ENCODE data around the gene TRPM3. TPM values are rescaled to one million over a fixed set of nuclear protein-coding genes. Genes with fewer than 3 reads are reported as not detected.

The TRPM3 gene
- total and polyA plus RNA-seq, 9 of the 15 experiments (the other 6 are each of a cell fraction or from before 2014, with no cell fraction given): 0.04 TPM; not detected in 8

- TF ChIP-seq CREB5 (CRISPR knock-in tag; IDR thresholded peaks at IDR 0.05): no peak
Observed at GRCh38 chr9:70791936-70792335, 329.5 kb downstream of the TRPM3 start (continued).

GRCh38 chr9:70789086-70789485 lies 332.3 kb downstream of the TRPM3 start:
- no TSS peak for BruUV-seq (replicated peaks)
- DNase-seq (ENCODE audit: extremely low read depth in 1 of 4, low spot score in 3 of 4) (no peak), FAIRE-seq (no peak), ATAC-seq (no peak)
- H2AFZ ChIP-seq (ENCODE audit: low read depth, low read length): no peak overlapping the region
- H3K9me3 ChIP-seq (replicated peaks; ENCODE audit: control insufficient read depth, insufficient read depth, low read depth, low read length): no peaks in the 10 kb centered on the region
- H3K27ac ChIP-seq (ENCODE audit: extremely low read depth, low read depth, low read length): no peak overlapping the region
- in situ Hi-C loops (cut with MboI) (no loop called here), intact Hi-C loops (cut with micrococcal nuclease) (no loop called here)
- no peaks in the 10 kb centered on the region for H3K79me2 ChIP-seq (ENCODE audit: control insufficient read depth, insufficient read depth, low read length)
- no peak overlapping the region for H3K4me2 ChIP-seq (ENCODE audit: insufficient read depth, low read length)
- no peak overlapping the region for H3K4me3 ChIP-seq
- TF ChIP-seq ZNF668 (CRISPR knock-in tag; IDR thresholded peaks at IDR 0.05): no peak
- TF ChIP-seq PATZ1 (CRISPR knock-in tag; IDR thresholded peaks at IDR 0.05; ENCODE audit: borderline replicate concordance): no peak
- TF ChIP-seq ZNF79 (CRISPR knock-in tag; IDR thresholded peaks at IDR 0.05; ENCODE audit: low read depth): no peak
- no peak for TF ChIP-seq CCAR2 (IDR thresholded peaks at IDR 0.05; ENCODE audit: low read depth, low read length)
- no peaks in the 10 kb centered on the region for H3K27me3 ChIP-seq (ENCODE audit: control insufficient read depth in 2 of 2, insufficient read depth in 2 of 2, low read length in 2 of 2)
- H3K36me3 ChIP-seq (ENCODE audit: control insufficient read depth, insufficient read depth, low read length): no peaks in the 10 kb centered on the region
- H4K20me1 ChIP-seq (replicated peaks; ENCODE audit: control insufficient read depth, insufficient read depth, low read length): no peaks in the 10 kb centered on the region
- no peaks in the 10 kb centered on the region for H3K9me1 ChIP-seq (ENCODE audit: control insufficient read depth, insufficient read depth, low read length)
- H3K4me1 ChIP-seq (replicated peaks in 1 of 2; ENCODE audit: control insufficient read depth in 2 of 2, insufficient read depth in 2 of 2, low read length in 2 of 2): no peaks in the 10 kb centered on the region
- ChIA-PET POLR2A (no interaction called here), CTCF (ENCODE audit: low intra/inter-chr PET ratio) (no interaction called here)
- no peak overlapping the region for H3K9ac ChIP-seq (ENCODE audit: insufficient read depth in 1 of 2, low read depth in 2 of 2, low read length in 2 of 2)
- 0% methylated on average over 1 of the region's 1 CpG for WGBS (ENCODE audit: insufficient coverage, low coverage, missing lambda C conversion rate)

Measured in K562 (cell line).